Measurements from ENCODE around the gene EVI2A.

DNA sequence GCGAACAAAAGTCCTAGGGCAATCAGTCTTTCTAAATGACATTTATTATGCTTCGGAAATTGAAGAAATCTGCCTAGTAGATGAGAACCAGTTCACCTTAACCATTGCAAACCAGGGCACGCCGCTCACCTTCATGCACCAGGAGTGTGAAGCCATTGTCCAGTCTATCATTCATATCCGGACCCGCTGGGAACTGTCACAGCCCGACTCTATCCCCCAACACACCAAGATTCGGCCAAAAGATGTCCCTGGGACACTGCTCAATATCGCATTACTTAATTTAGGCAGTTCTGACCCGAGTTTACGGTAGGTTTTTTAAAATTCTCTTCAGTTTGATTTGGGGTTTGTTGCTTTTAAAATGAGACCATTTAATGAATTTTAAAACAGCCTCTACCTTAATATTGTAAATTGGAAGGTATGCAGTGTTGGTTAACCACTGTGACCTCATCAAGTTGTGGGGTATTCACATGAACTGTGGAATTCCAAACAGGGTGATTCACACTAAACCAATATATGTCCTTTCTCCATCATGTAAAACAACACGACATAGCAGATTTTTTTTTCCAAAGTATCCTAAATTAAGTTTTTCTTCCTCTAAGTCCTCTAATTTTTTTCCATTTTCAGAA is 6.2 kb upstream of the EVI2A start:
- no peak for TF ChIP-seq POLR2A (IDR thresholded peaks at IDR 0.05; ENCODE audit: low read length)
- TF ChIP-seq GATA1 (IDR thresholded peaks at IDR 0.05; ENCODE audit: low read depth, low read length), result no peak

All from erythroblast (primary cell).